H9 (cell line): Measurements from ENCODE around the gene LRRC41. TPM values are rescaled to one million over a fixed set of nuclear protein-coding genes. Genes with fewer than 3 reads are reported as not detected.

Experiments
- DNase-seq: peaks from one replicate; pipeline ENCODE4 v3.0.0-alpha.2; 2017
- H2AFZ ChIP-seq: one replicate; pipeline ENCODE4 v1.6.1; 2013; ENCODE audit warnings: mild to moderate bottlenecking, low read length, control low read depth, moderate library complexity
- H2AK5ac ChIP-seq: 2 replicates; pipeline ENCODE4 v1.6.1; 2013; ENCODE audit warnings: low read length, control low read depth, mixed read lengths; ENCODE audit not compliant: insufficient read length
- H2BK120ac ChIP-seq: one replicate; pipeline ENCODE4 v1.6.1; 2013; ENCODE audit warnings: low read depth, mild to moderate bottlenecking, low read length, control low read depth, inconsistent platforms; ENCODE audit not compliant: poor library complexity, severe bottlenecking
- H2BK12ac ChIP-seq: 2 replicates; pipeline ENCODE4 v1.6.1; 2013; ENCODE audit warnings: low read length, control low read depth, mixed read lengths, low read depth; ENCODE audit not compliant: insufficient read length
- H2BK15ac ChIP-seq: 2 replicates; pipeline ENCODE4 v1.6.1; 2013; ENCODE audit warnings: low read depth, low read length, control low read depth
- H2BK20ac ChIP-seq: one replicate; pipeline ENCODE4 v1.6.1; 2013; ENCODE audit warnings: low read depth, mild to moderate bottlenecking, low read length, control low read depth, inconsistent platforms; ENCODE audit not compliant: poor library complexity, severe bottlenecking
- H2BK5ac ChIP-seq: 2 replicates; pipeline ENCODE4 v1.6.1; 2013; ENCODE audit warnings: low read length, control low read depth, mixed read lengths; ENCODE audit not compliant: insufficient read length
- H3K14ac ChIP-seq: 2 replicates; pipeline ENCODE4 v1.6.1; 2013; ENCODE audit warnings: low read length, control low read depth; ENCODE audit not compliant: insufficient read depth
- H3K18ac ChIP-seq: 2 replicates; pipeline ENCODE4 v1.6.1; 2013; ENCODE audit warnings: low read depth, mild to moderate bottlenecking, mixed read lengths, low read length, control low read depth; ENCODE audit not compliant: insufficient read length
- H3K23ac ChIP-seq: 2 replicates; pipeline ENCODE4 v1.6.1; 2013; ENCODE audit warnings: low read length, control low read depth, mixed read lengths, low read depth; ENCODE audit not compliant: insufficient read length
- H3K23me2 ChIP-seq: 2 replicates; pipeline ENCODE4 v1.6.1; 2013; ENCODE audit warnings: low read depth, mild to moderate bottlenecking, mixed read lengths, low read length, control low read depth; ENCODE audit not compliant: insufficient read length, poor library complexity, severe bottlenecking
- H3K27ac ChIP-seq: 2 replicates; pipeline ENCODE4 v1.5.1; 2013; ENCODE audit warnings: low read length, control low read depth, mixed read lengths, low read depth; ENCODE audit not compliant: insufficient read length
- H3K27me3 ChIP-seq: 2 replicates; pipeline ENCODE4 v1.6.1; 2013; ENCODE audit warnings: low read length, control low read depth, inconsistent platforms; ENCODE audit not compliant: insufficient read depth
- H3K4ac ChIP-seq: 2 replicates; pipeline ENCODE4 v1.6.1; 2013; ENCODE audit warnings: low read depth, mild to moderate bottlenecking, control low read depth, inconsistent platforms, low read length, moderate library complexity
- H3K4me1 ChIP-seq: 2 replicates; pipeline ENCODE4 v1.6.1; 2013; ENCODE audit warnings: low read length, control low read depth, inconsistent platforms; ENCODE audit not compliant: insufficient read depth
- H3K4me2 ChIP-seq: 2 replicates; pipeline ENCODE4 v1.6.1; 2013; ENCODE audit warnings: low read length, control low read depth, mixed read lengths; ENCODE audit not compliant: insufficient read length, insufficient read depth
- H3K56ac ChIP-seq: 2 replicates; pipeline ENCODE4 v1.6.1; 2013; ENCODE audit warnings: low read depth, mild to moderate bottlenecking, mixed read lengths, low read length, control low read depth; ENCODE audit not compliant: insufficient read length
- H3K79me1 ChIP-seq: 2 replicates; pipeline ENCODE4 v1.6.1; 2013; ENCODE audit warnings: low read depth, mild to moderate bottlenecking, moderate library complexity, low read length, control low read depth, inconsistent platforms; ENCODE audit not compliant: insufficient read depth, poor library complexity, severe bottlenecking
- H3K79me2 ChIP-seq: 2 replicates; pipeline ENCODE4 v1.6.1; 2013; ENCODE audit warnings: low read length, control low read depth, inconsistent platforms; ENCODE audit not compliant: insufficient read depth
- H3K9ac ChIP-seq: 2 replicates; pipeline ENCODE4 v1.6.1; 2013; ENCODE audit warnings: low read length, control low read depth, mixed read lengths; ENCODE audit not compliant: insufficient read length; ENCODE audit errors: extremely low read depth
- H3K9me3 ChIP-seq: one replicate; pipeline ENCODE4 v1.6.1; 2013; ENCODE audit warnings: low read depth, low read length, inconsistent platforms; ENCODE audit not compliant: control insufficient read depth
- H3T11ph ChIP-seq: one replicate; pipeline ENCODE4 v1.6.1; 2013; ENCODE audit warnings: mild to moderate bottlenecking, low read length, control low read depth, inconsistent platforms
- H4K20me1 ChIP-seq: one replicate; pipeline ENCODE4 v1.6.1; 2013; ENCODE audit not compliant: control insufficient read depth, insufficient read length, insufficient read depth
- H4K5ac ChIP-seq: 2 replicates; pipeline ENCODE4 v1.6.1; 2013; ENCODE audit warnings: low read depth, mild to moderate bottlenecking, mixed read lengths, low read length, control low read depth; ENCODE audit not compliant: insufficient read length
- H4K8ac ChIP-seq: replicated peaks from 2 replicates; pipeline ENCODE4 v1.6.1; 2013; ENCODE audit warnings: low read length, control low read depth, mixed read lengths, low read depth; ENCODE audit not compliant: insufficient read length
- H4K91ac ChIP-seq: 2 replicates; pipeline ENCODE4 v1.6.1; 2013; ENCODE audit warnings: low read depth, mild to moderate bottlenecking, moderate library complexity, mixed read lengths, low read length, control low read depth; ENCODE audit not compliant: insufficient read length
- H3K27ac Mint-ChIP-seq, 3 experiments: 2 replicates in 2 of 3; 3 replicates in 1 of 3; pipeline ENCODE4 v1.8.0; 2020 to 2021; ENCODE audit warnings: mixed read lengths in 3 of 3, mild to moderate bottlenecking in 1 of 3, moderate library complexity in 1 of 3
- H3K27me3 Mint-ChIP-seq: 2 replicates; pipeline ENCODE4 v1.8.0; 2021; ENCODE audit warnings: low read depth, mild to moderate bottlenecking, moderate library complexity, mixed read lengths
- H3K36me3 Mint-ChIP-seq, 3 experiments: 2 replicates in 2 of 3; 3 replicates in 1 of 3; pipeline ENCODE4 v1.8.0; 2020 to 2021; ENCODE audit warnings: low read depth in 3 of 3, mixed read lengths in 3 of 3; ENCODE audit not compliant: insufficient read depth in 1 of 3
- H3K4me1 Mint-ChIP-seq, 2 experiments: 2 replicates each; pipeline ENCODE4 v1.8.0; 2020; ENCODE audit warnings: mixed read lengths in 2 of 2
- H3K4me3 Mint-ChIP-seq, 2 experiments: 2 replicates in 1 of 2; 3 replicates in 1 of 2; pipeline ENCODE4 v1.8.0; 2020 to 2021; ENCODE audit warnings: mild to moderate bottlenecking in 2 of 2, mixed read lengths in 2 of 2, moderate library complexity in 1 of 2
- H3K9me3 Mint-ChIP-seq, 2 experiments: 2 replicates in 1 of 2; 3 replicates in 1 of 2; pipeline ENCODE4 v1.8.0; 2020; ENCODE audit warnings: mild to moderate bottlenecking in 2 of 2, mixed read lengths in 2 of 2, moderate library complexity in 1 of 2
- WGBS: extraction: QIAGEN DNeasy Blood & Tissue Kit; methylation state at CpG from one replicate; pipeline ENCODE4 v1.1.7; 2013; ENCODE audit warnings: missing lambda C conversion rate, low lambda C conversion rate, mixed read lengths; ENCODE audit not compliant: insufficient read length; ENCODE audit errors: extremely low coverage; 5-methylcytosine and 5-hydroxymethylcytosine counted together
- total RNA-seq: library from RNA; stranded (reverse); gene quantifications from 2 replicates; pipeline ENCODE4 v1.2.1, GENCODE V29; 2021
- TF ChIP-seq, protein P1 (sequence below): fragments of 200-600 bp; sonication (generic); conservative IDR thresholded peaks from 3 replicates; pipeline ENCODE4 v1.8.0; 2021; ENCODE audit warnings: antibody characterized with exemption, mild to moderate bottlenecking

LRRC41 gene
- total RNA-seq, 1 experiment from 2014 or later: 62.6 TPM

DNA sequence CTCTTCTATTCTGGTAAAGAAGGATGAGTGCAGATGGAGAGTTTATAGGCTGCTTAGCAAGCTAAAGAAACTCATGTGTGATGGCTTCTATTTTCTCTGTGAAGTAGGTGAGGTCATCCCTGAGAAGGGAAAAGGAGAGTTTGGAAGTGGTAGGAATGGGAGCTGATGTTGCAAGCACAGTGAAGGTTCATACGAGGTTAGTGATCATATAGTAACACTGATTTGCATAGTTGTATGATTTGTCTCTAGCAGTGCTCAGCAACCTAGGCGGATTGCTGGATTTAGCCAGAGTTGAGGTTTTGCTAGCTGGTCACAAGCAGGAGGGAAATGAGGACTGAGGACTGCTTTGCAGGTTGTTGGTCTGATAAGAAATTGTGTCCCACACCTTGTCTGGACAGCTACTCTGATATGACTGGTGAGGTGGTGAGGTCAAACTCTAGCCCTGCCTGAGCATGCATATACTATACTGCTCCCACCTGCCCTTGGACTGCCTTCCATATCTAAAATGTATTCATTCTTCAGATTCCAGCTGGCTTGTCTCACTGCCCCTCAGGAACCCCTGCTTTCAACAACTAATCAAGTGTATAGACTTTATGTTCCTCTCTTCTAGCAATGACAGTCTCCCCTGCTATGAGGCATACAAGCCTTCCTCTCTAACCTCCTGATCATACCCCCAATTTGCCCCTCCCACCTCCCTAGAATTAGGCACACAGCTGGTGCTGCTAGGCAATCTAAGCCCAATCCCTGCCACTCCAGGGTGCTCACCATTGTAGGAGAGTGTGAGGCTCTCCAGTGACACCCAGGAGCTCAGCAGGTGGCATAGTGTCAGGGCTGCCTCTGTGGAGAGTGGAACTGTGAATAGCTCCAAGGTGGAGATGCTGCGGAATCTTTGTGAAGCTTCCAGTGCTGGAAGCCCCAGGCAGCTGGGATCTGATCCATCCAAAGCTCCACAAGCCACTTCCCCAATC, 18.5 kb downstream of the LRRC41 start:
- no peak overlapping the region for H2BK12ac ChIP-seq
- no peaks in the 10 kb centered on the region for H3K27me3 ChIP-seq
- H3K23ac ChIP-seq: no peak overlapping the region
- Mint-ChIP-seq H3K4me3 (no peak overlapping the region; a peak in 1 of 5 replicates), H3K4me1 (peaks cover 0 to 13% of the 10 kb centered on the region in 2 experiments; a peak in 2 of 4 replicates), H3K36me3 (peaks cover 23 to 66% (median 64%) of the 10 kb centered on the region in 3 experiments; a peak in 6 of 7 replicates), H3K27ac (peak overlapping the region; percentile 68 to 85 (median 73); a peak in 6 of 7 replicates), H3K27me3 (no peaks in the 10 kb centered on the region; the same call in 1 of the 2 replicates), H3K9me3 (no peaks in the 10 kb centered on the region)
- no peak overlapping the region for H3K27ac ChIP-seq
- no peaks in the 10 kb centered on the region for H4K20me1 ChIP-seq
- WGBS: no CpG with 5 or more reads among the region's 3 CpGs
- no peaks in the 10 kb centered on the region for H3K9me3 ChIP-seq
- no peak overlapping the region for H2BK120ac ChIP-seq
- H2BK5ac ChIP-seq: no peak overlapping the region
- H4K8ac ChIP-seq: no peak overlapping the region
- no peak overlapping the region for H3T11ph ChIP-seq
- no peak overlapping the region for H3K56ac ChIP-seq
- H2BK20ac ChIP-seq: no peak overlapping the region
- H3K18ac ChIP-seq: no peak overlapping the region
- H3K9ac ChIP-seq: no peak overlapping the region
- no peaks in the 10 kb centered on the region for H3K23me2 ChIP-seq
- no peak overlapping the region for H3K14ac ChIP-seq
- TF ChIP-seq, protein P1, sequence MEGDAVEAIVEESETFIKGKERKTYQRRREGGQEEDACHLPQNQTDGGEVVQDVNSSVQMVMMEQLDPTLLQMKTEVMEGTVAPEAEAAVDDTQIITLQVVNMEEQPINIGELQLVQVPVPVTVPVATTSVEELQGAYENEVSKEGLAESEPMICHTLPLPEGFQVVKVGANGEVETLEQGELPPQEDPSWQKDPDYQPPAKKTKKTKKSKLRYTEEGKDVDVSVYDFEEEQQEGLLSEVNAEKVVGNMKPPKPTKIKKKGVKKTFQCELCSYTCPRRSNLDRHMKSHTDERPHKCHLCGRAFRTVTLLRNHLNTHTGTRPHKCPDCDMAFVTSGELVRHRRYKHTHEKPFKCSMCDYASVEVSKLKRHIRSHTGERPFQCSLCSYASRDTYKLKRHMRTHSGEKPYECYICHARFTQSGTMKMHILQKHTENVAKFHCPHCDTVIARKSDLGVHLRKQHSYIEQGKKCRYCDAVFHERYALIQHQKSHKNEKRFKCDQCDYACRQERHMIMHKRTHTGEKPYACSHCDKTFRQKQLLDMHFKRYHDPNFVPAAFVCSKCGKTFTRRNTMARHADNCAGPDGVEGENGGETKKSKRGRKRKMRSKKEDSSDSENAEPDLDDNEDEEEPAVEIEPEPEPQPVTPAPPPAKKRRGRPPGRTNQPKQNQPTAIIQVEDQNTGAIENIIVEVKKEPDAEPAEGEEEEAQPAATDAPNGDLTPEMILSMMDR: no peak
- no peaks in the 10 kb centered on the region for H3K79me2 ChIP-seq
- no peak overlapping the region for H3K4me2 ChIP-seq
- peak overlapping the region; percentile 19 for H4K91ac ChIP-seq
- DNase-seq: no peak
- no peak overlapping the region for H4K5ac ChIP-seq
- H3K4me1 ChIP-seq: no peaks in the 10 kb centered on the region
- no peak overlapping the region for H2AK5ac ChIP-seq
- H2AFZ ChIP-seq: no peak overlapping the region
- H2BK15ac ChIP-seq: no peak overlapping the region
- H3K79me1 ChIP-seq: no peaks in the 10 kb centered on the region
- H3K4ac ChIP-seq: no peak overlapping the region
